ENCODE measurements around the gene UBE4B.

DNA sequence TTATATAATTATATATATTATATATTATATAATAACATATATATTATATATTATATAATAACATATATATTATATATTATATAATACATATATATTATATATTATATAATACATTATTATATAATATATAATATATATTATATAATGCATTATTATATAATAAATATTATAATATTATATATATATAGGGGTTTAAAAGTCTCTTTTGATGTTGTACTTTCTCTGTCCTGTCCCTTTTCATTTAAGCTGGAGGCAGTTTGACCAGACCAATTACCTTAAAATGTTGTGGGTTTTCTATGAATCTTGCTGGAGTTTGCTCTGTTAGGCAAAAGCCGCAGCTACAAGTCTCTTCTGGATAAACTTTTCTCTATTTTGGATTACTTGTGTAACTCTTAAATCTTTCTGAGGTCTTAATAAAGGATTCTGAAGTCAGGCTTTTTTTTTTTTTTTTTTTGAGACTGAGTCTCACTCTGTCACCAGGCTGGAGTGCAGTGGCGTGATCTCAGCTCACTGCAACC lies 155.4 kb downstream of the UBE4B start:
- TF ChIP-seq POLR2AphosphoS5 (IDR thresholded peaks at IDR 0.05), result no peak
- TF ChIP-seq, protein P1, sequence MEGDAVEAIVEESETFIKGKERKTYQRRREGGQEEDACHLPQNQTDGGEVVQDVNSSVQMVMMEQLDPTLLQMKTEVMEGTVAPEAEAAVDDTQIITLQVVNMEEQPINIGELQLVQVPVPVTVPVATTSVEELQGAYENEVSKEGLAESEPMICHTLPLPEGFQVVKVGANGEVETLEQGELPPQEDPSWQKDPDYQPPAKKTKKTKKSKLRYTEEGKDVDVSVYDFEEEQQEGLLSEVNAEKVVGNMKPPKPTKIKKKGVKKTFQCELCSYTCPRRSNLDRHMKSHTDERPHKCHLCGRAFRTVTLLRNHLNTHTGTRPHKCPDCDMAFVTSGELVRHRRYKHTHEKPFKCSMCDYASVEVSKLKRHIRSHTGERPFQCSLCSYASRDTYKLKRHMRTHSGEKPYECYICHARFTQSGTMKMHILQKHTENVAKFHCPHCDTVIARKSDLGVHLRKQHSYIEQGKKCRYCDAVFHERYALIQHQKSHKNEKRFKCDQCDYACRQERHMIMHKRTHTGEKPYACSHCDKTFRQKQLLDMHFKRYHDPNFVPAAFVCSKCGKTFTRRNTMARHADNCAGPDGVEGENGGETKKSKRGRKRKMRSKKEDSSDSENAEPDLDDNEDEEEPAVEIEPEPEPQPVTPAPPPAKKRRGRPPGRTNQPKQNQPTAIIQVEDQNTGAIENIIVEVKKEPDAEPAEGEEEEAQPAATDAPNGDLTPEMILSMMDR (IDR thresholded peaks at IDR 0.05), result no peak

Data from sigmoid colon (tissue), 4 donors.